CD14-positive monocyte (primary cell): Measurements from ENCODE around the gene VSTM2L. TPM values are rescaled to one million over a fixed set of nuclear protein-coding genes. Genes with fewer than 3 reads are reported as not detected.

Source experiments
- DNase-seq, 3 donors: peaks; one replicate each; pipeline ENCODE4 v3.0.0-alpha.2; 2011 to 2022
- H2AFZ ChIP-seq: 2 replicates; pipeline ENCODE4 v1.6.0; 2012; ENCODE audit warnings: mild to moderate bottlenecking, low read depth, low read length, inconsistent platforms; ENCODE audit not compliant: insufficient read depth, poor library complexity, severe bottlenecking
- H3K27ac ChIP-seq, 2 donors: 1 replicate in 1 of 2; 2 replicates in 1 of 2; pipeline ENCODE4 v1.5.1; 2012 to 2013; ENCODE audit warnings: low read length in 2 of 2, control low read depth in 1 of 2, inconsistent platforms in 1 of 2, low read depth in 1 of 2, mild to moderate bottlenecking in 1 of 2
- H3K27me3 ChIP-seq, 2 donors: one replicate each; pipeline versions ENCODE4 v1.6.0 to v1.6.1; 2011 to 2013; ENCODE audit warnings: low read length in 2 of 2; ENCODE audit not compliant: control insufficient read depth in 2 of 2, insufficient read depth in 2 of 2
- H3K36me3 ChIP-seq, 2 donors: replicated peaks in 1 of 2; 1 replicate in 1 of 2; 2 replicates in 1 of 2; pipeline versions ENCODE4 v1.5.1 to v1.6.1; 2012 to 2013; ENCODE audit warnings: low read length in 2 of 2, control low read depth in 1 of 2, inconsistent platforms in 1 of 2, mild to moderate bottlenecking in 1 of 2; ENCODE audit not compliant: insufficient read depth in 2 of 2, control insufficient read depth in 1 of 2
- H3K4me1 ChIP-seq, 2 donors: 1 replicate in 1 of 2; 2 replicates in 1 of 2; pipeline versions ENCODE4 v1.5.1 to v1.6.1; 2012 to 2013; ENCODE audit warnings: low read length in 2 of 2, control low read depth in 1 of 2, inconsistent platforms in 1 of 2, mild to moderate bottlenecking in 1 of 2, moderate library complexity in 1 of 2; ENCODE audit not compliant: insufficient read depth in 2 of 2, control insufficient read depth in 1 of 2
- H3K4me2 ChIP-seq: replicated peaks from 2 replicates; pipeline ENCODE3; 2012; ENCODE audit warnings: low read length, moderate library complexity, mild to moderate bottlenecking; ENCODE audit not compliant: poor library complexity, severe bottlenecking; ENCODE audit errors: extremely low read depth
- H3K4me3 ChIP-seq, 3 experiments: fragments of 200-600 bp in 1 of 3; sonication (generic) in 1 of 3; replicated peaks in 1 of 3; 1 replicate in 2 of 3; 2 replicates in 1 of 3; pipeline ENCODE4 v1.5.1; 2011 to 2013; ENCODE audit warnings: low read length in 3 of 3, mild to moderate bottlenecking in 3 of 3, control low read depth in 2 of 3, low read depth in 2 of 3, inconsistent platforms in 1 of 3, moderate library complexity in 1 of 3
- H3K79me2 ChIP-seq: 2 replicates; pipeline ENCODE4 v1.6.0; 2012; ENCODE audit warnings: mild to moderate bottlenecking, control low read depth, inconsistent platforms, low read length, moderate library complexity; ENCODE audit not compliant: insufficient read depth
- H3K9ac ChIP-seq: 2 replicates; pipeline ENCODE4 v1.6.0; 2017; ENCODE audit warnings: low read length, mild to moderate bottlenecking; ENCODE audit not compliant: insufficient read depth, poor library complexity, severe bottlenecking
- H3K9me3 ChIP-seq, 2 donors: replicated peaks in 1 of 2; 1 replicate in 1 of 2; 2 replicates in 1 of 2; pipeline versions ENCODE4 v1.5.1 to v1.6.1; 2012 to 2013; ENCODE audit warnings: low read length in 2 of 2, control low read depth in 1 of 2; ENCODE audit not compliant: control insufficient read depth in 1 of 2, insufficient read depth in 1 of 2
- H4K20me1 ChIP-seq: 2 replicates; pipeline ENCODE4 v1.6.0; 2012; ENCODE audit warnings: mild to moderate bottlenecking, low read length, control low read depth, moderate library complexity; ENCODE audit not compliant: insufficient read depth
- H3K27ac Mint-ChIP-seq, 7 donors: one replicate each; pipeline ENCODE4 v1.8.0; 2020; ENCODE audit warnings: mild to moderate bottlenecking in 7 of 7, mixed read lengths in 7 of 7, moderate library complexity in 6 of 7, inconsistent platforms in 2 of 7
- H3K27me3 Mint-ChIP-seq, 3 donors: one replicate each; pipeline ENCODE4 v1.8.0; 2021 to 2022; ENCODE audit warnings: low read depth in 3 of 3, mild to moderate bottlenecking in 3 of 3, mixed read lengths in 3 of 3, moderate library complexity in 3 of 3, inconsistent platforms in 1 of 3
- H3K36me3 Mint-ChIP-seq, 2 donors: one replicate each; pipeline ENCODE4 v1.8.0; 2020; ENCODE audit warnings: mixed read lengths in 2 of 2, inconsistent platforms in 1 of 2, mild to moderate bottlenecking in 1 of 2
- H3K4me1 Mint-ChIP-seq: one replicate; pipeline ENCODE4 v1.8.0; 2020; ENCODE audit warnings: mild to moderate bottlenecking, mixed read lengths
- H3K4me3 Mint-ChIP-seq, 2 donors: one replicate each; pipeline ENCODE4 v1.8.0; 2020; ENCODE audit warnings: mild to moderate bottlenecking in 2 of 2, mixed read lengths in 2 of 2, moderate library complexity in 1 of 2
- H3K9me3 Mint-ChIP-seq, 7 donors: one replicate each; pipeline ENCODE4 v1.8.0; 2020 to 2022; ENCODE audit warnings: mixed read lengths in 7 of 7, mild to moderate bottlenecking in 6 of 7, moderate library complexity in 6 of 7, inconsistent platforms in 2 of 7
- CTCF ChIP-seq: fragments of 200-600 bp; IDR thresholded peaks from one replicate; pipeline ENCODE4 v1.8.0; 2022; ENCODE audit warnings: antibody characterized with exemption, mild to moderate bottlenecking
- WGBS: methylation state at CpG from one replicate; pipeline ENCODE4 v1.1.5; 2013; ENCODE audit warnings: missing lambda C conversion rate; ENCODE audit not compliant: insufficient coverage; 5-methylcytosine and 5-hydroxymethylcytosine counted together
- intact Hi-C, 2 donors: fragments of 100-400 bp; cut with micrococcal nuclease; formaldehyde crosslinking; loops; one replicate each; pipeline versions ENCODE4 v1.15.0 to v1.15.1; 2023
- polyA plus RNA-seq, 3 donors: library from polyadenylated mRNA; depleted of rRNA in 1 of 3; unstranded in 2 of 3; stranded (reverse) in 1 of 3; fragments of 300-500 nt in 2 of 3; fragments of >200 nt in 1 of 3; fragmentation: Illumina TruSeq in 2 of 3; gene quantifications; 1 replicate in 2 of 3; 2 replicates in 1 of 3; pipeline ENCODE4 v1.2.3, GENCODE V29; 2012 to 2021

VSTM2L gene
- polyA plus RNA-seq, 3 donors = not detected

DNA sequence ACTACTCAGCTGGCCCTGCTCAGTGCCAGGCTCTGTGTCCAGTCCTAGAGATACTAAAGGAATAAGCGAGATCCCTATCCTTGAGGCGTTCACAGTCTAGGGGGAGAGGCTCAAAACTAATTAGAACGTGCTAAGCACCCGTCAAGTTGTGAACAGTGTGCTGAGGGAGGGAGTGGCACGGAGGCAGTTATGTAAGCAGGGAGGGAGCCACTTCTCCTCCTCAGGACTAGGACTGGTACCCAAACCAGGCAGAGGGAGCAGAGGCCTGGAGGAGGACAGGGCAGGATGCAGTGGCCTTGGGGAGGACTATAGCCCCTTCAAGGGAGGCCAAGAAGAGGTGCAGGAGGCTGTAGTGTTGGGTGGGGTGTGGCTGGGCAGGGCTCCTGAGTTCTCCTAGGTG lies 39.6 kb upstream of the VSTM2L start:
- Histone ChIP-seq H3K4me1 (no peaks in the 10 kb centered on the region), H3K9me3 (no peaks in the 10 kb centered on the region), H3K9ac (no peak overlapping the region), H3K4me2 (no peak overlapping the region), H3K27ac (no peak overlapping the region), H2AFZ (no peak overlapping the region), H3K79me2 (no peaks in the 10 kb centered on the region), H4K20me1 (no peaks in the 10 kb centered on the region), H3K27me3 (no peaks in the 10 kb centered on the region), H3K4me3 (no peak overlapping the region), H3K36me3 (peaks cover 50 to 96% of the 10 kb centered on the region in 2 donors)
- Mint-ChIP-seq H3K27ac (no peak overlapping the region), H3K36me3 (peaks cover 68 to 83% of the 10 kb centered on the region in 2 donors), H3K4me1 (no peaks in the 10 kb centered on the region), H3K4me3 (no peak overlapping the region), H3K27me3 (no peaks in the 10 kb centered on the region), H3K9me3 (peaks cover 0 to 4% (median 0%) of the 10 kb centered on the region in 7 donors)
- WGBS = 92% methylated on average over 4 of the region's 5 CpGs
- TF ChIP-seq CTCF = no peak
- intact Hi-C loops = no loop called here
- no peak for DNase-seq

DNA sequence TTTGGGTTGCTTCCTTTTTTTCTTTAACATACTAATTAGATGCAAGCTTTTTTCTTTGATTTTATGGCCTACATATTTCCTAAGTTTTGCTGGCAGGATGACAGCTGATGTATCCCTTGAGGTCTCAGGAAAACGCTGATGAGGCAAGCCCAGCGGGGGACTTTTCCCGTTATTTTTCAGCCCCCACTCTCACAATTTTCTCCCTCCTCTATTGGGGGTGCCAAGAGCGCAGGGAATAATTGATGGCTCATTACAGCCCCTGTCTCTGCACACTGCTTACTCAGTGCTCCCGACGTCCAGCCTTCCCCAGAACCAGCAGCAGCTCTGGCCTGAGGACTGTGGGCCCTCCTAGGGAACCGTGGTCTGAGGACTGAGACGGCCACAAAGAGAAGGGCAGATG lies 38.6 kb upstream of the VSTM2L start:
- H3K4me1 ChIP-seq = no peaks in the 10 kb centered on the region
- intact Hi-C loops = no loop called here
- WGBS = 75% methylated on average over 4 of the region's 8 CpGs
- Mint-ChIP-seq H3K27ac (no peak overlapping the region), H3K27me3 (no peaks in the 10 kb centered on the region), H3K4me1 (peaks cover 6% of the 10 kb centered on the region), H3K9me3 (peaks cover 0 to under 1% (median 0%) of the 10 kb centered on the region in 7 donors), H3K4me3 (no peak overlapping the region), H3K36me3 (peaks cover 74 to 87% of the 10 kb centered on the region in 2 donors)
- H2AFZ ChIP-seq = no peak overlapping the region
- no peak for DNase-seq
- no peak overlapping the region for H3K4me3 ChIP-seq
- no peaks in the 10 kb centered on the region for H3K79me2 ChIP-seq
- no peaks in the 10 kb centered on the region for H3K27me3 ChIP-seq
- peaks cover 50 to 98% of the 10 kb centered on the region in 2 donors for H3K36me3 ChIP-seq
- H3K9ac ChIP-seq = no peak overlapping the region
- no peak for TF ChIP-seq CTCF
- no peak overlapping the region for H3K27ac ChIP-seq
- no peaks in the 10 kb centered on the region for H3K9me3 ChIP-seq
- H3K4me2 ChIP-seq = no peak overlapping the region
- H4K20me1 ChIP-seq = no peaks in the 10 kb centered on the region
